ENCODE results near the gene RMND5B.

Gene RMND5B

DNA sequence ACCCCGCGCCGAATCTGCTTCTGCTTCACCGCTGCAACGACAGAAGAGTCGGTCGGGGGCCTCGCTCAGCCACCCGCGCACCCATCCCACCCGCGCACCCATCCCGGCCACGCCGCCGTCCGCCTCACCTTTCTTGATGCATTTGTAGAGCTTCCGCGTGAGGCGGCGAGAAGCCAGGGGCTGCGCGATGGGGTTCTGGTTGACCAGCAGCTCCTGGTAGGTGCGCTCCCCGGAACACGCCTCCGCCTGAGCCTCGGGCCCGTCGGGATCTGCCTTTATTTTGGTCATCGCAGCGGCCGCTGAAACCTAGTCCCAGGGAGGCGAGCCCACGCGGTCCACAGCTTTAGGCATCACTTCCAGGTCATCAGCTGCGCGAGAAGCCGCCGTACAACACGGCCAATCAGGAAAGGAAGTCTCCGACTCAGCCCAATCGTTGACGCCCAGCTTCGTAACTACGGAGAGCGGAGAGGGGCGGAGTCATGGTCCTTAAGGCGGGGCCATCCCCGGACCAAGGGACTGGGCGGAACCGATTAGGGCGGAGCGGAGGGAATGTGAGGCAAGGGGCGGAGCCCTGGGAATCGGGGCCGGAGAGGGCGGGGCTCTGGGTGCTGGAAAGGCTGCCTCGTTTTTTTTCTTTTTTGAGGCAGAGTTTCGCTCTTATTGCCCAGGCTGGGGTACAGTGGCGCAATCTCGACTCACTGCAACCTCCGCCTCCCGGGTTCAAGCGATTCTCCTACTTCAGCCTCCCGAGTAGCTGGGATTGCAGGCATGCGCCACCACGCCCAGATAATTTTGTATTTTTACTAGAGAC is 22.9 kb downstream of the RMND5B start, which contains the start of gene NHP2:
NHP2 (minus strand) TSS at position 356 of the 811 bp plus-strand sequence; CDS start at position 288, 68 bp downstream.
- Histone ChIP-seq H3K4me3 (ENCODE audit: low read depth, low read length) (peak within 1 kb of the TSS; percentile 74), H3K4me1 (peaks cover 2% of the 10 kb centered on the region), H3K27ac (peak within 1 kb of the TSS; percentile 40), H3K36me3 (ENCODE audit: control insufficient read depth, insufficient read depth, low read length) (no peaks in the 10 kb centered on the region), H3K79me2 (no peaks in the 10 kb centered on the region), H3K9ac (peak within 1 kb of the TSS; percentile 50), H3K9me3 (ENCODE audit: control insufficient read depth, low read length) (no peaks in the 10 kb centered on the region), H2AFZ (peak within 1 kb of the TSS; percentile 87), H3K27me3 (ENCODE audit: control insufficient read depth, insufficient read depth, low read length) (no peaks in the 10 kb centered on the region), H3K4me2 (ENCODE audit: low read length) (peak within 1 kb of the TSS; percentile 76)
- TF ChIP-seq, protein P1, sequence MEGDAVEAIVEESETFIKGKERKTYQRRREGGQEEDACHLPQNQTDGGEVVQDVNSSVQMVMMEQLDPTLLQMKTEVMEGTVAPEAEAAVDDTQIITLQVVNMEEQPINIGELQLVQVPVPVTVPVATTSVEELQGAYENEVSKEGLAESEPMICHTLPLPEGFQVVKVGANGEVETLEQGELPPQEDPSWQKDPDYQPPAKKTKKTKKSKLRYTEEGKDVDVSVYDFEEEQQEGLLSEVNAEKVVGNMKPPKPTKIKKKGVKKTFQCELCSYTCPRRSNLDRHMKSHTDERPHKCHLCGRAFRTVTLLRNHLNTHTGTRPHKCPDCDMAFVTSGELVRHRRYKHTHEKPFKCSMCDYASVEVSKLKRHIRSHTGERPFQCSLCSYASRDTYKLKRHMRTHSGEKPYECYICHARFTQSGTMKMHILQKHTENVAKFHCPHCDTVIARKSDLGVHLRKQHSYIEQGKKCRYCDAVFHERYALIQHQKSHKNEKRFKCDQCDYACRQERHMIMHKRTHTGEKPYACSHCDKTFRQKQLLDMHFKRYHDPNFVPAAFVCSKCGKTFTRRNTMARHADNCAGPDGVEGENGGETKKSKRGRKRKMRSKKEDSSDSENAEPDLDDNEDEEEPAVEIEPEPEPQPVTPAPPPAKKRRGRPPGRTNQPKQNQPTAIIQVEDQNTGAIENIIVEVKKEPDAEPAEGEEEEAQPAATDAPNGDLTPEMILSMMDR (IDR thresholded peaks at IDR 0.05) = no peak

DNA sequence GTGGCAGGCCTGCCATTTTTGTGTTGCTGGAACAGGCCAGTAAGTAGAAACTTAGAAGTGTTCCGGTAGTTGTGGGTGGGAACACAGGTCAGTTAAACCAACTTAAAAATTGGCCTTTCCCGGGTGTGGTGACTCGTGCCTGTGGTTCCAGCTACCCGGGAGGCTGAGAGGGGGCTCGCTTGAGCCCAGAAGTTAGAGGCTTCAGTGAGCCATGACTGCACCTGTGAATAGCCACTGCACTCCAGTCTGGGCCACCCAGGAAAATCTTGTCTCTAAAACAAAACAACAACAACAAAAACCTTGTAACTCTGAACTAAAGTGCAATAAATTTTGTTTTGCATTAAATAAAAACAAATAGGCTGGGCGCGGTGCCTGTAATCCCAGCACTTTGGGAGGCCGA is 24.3 kb downstream of the RMND5B start:
- Histone ChIP-seq H3K79me2 (no peaks in the 10 kb centered on the region), H3K4me3 (ENCODE audit: low read depth, low read length) (no peak overlapping the region), H3K27me3 (ENCODE audit: control insufficient read depth, insufficient read depth, low read length) (no peaks in the 10 kb centered on the region), H2AFZ (peak overlapping the region; percentile 87), H3K4me1 (peaks cover 2% of the 10 kb centered on the region), H3K27ac (no peak overlapping the region), H3K4me2 (ENCODE audit: low read length) (no peak overlapping the region), H3K9ac (no peak overlapping the region), H3K9me3 (ENCODE audit: control insufficient read depth, low read length) (no peaks in the 10 kb centered on the region), H3K36me3 (ENCODE audit: control insufficient read depth, insufficient read depth, low read length) (no peaks in the 10 kb centered on the region)
- TF ChIP-seq, protein P1 (IDR thresholded peaks at IDR 0.05) = no peak

DNA sequence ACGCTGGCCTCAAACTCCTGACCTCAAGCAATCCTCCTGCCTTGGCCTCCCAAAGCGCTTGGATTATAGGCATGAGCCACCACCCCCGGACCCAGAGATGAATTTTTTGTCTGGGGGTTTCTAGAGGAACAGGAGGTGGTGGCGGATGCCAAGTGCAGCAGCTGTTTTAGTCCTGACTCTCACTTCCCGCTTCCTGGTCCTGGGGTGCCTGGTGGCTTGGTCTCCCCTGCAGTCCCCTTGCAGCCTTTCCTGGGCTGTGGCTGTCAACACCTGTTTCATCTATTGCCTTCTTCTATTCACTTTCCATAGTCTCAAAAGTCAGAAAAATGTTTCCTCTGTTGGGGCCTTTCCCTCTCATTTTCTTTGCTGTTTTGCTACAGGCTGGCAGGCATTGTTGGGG is 29.4 kb downstream of the RMND5B start:
- no peak overlapping the region for H2AFZ ChIP-seq
- H3K27ac ChIP-seq = no peak overlapping the region
- TF ChIP-seq, protein P1 (IDR thresholded peaks at IDR 0.05) = no peak
- H3K36me3 ChIP-seq (ENCODE audit: control insufficient read depth, insufficient read depth, low read length) = no peaks in the 10 kb centered on the region
- no peaks in the 10 kb centered on the region for H3K79me2 ChIP-seq
- H3K4me2 ChIP-seq (ENCODE audit: low read length) = no peak overlapping the region
- no peak overlapping the region for H3K4me3 ChIP-seq (ENCODE audit: low read depth, low read length)
- no peaks in the 10 kb centered on the region for H3K4me1 ChIP-seq
- H3K9ac ChIP-seq = no peak overlapping the region
- no peaks in the 10 kb centered on the region for H3K9me3 ChIP-seq (ENCODE audit: control insufficient read depth, low read length)
- H3K27me3 ChIP-seq (ENCODE audit: control insufficient read depth, insufficient read depth, low read length) = no peaks in the 10 kb centered on the region

DNA sequence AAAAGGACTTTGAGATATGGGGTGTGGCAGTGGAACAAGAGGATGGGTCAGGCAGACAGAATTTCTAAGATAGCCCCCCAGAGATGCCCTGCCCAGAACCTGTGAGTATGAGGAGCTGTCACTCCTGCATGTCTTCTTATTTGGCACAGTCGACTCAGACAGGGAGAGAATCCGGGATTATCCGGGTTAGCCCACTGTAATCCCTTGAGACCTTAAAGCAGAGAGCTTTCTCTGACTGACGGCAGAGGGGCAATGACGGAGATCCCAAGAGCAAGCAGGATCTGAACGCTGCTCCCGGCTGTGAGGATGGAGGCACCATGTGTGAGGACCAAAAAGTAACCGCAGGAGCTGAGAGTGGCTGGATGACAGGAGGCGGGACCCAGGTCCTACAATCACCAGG is 31.7 kb downstream of the RMND5B start:
- Histone ChIP-seq H3K9ac (no peak overlapping the region), H3K4me2 (ENCODE audit: low read length) (no peak overlapping the region), H3K79me2 (no peaks in the 10 kb centered on the region), H2AFZ (no peak overlapping the region), H3K36me3 (ENCODE audit: control insufficient read depth, insufficient read depth, low read length) (no peaks in the 10 kb centered on the region), H3K4me1 (no peaks in the 10 kb centered on the region), H3K9me3 (ENCODE audit: control insufficient read depth, low read length) (no peaks in the 10 kb centered on the region), H3K27me3 (ENCODE audit: control insufficient read depth, insufficient read depth, low read length) (no peaks in the 10 kb centered on the region), H3K4me3 (ENCODE audit: low read depth, low read length) (no peak overlapping the region), H3K27ac (no peak overlapping the region)
- TF ChIP-seq, protein P1 (IDR thresholded peaks at IDR 0.05) = no peak
